Sciatic nerve (tissue), 2 donors: ENCODE measurements around the gene HDAC4. TPM values are rescaled to one million over a fixed set of nuclear protein-coding genes. Genes with fewer than 3 reads are reported as not detected.

Experiments
- ATAC-seq: fragments of 200-7000 bp; cut with Tn5 transposase; one replicate; pipeline ENCODE4 v1.9.1; 2020; ENCODE audit warnings: mild to moderate bottlenecking, moderate library complexity
- DNase-seq: peaks from one replicate; pipeline ENCODE4 v3.0.0-alpha.2; 2020; ENCODE audit warnings: low spot score
- intact Hi-C: fragments of 100-400 bp; cut with DNase I; formaldehyde crosslinking; loops from one replicate; pipeline ENCODE4 v1.14.2; 2022
- total RNA-seq: library from RNA; stranded (reverse); fragmentation: NEBNext Ultra II Directional; extraction: Animal tissue kit (Norgen Biotek cat#: 25700); gene quantifications from one replicate; pipeline ENCODE4 v1.2.1, GENCODE V29; 2021
- donor health status: DM: no; HTN: no; CAD: no.
- donor health status: DM: no; HTN: no; CAD: no.

Gene HDAC4
- total RNA-seq, 1 donor from 2014 or later = 99.5 TPM

- peak; percentile 51 for DNase-seq
- ATAC-seq = no peak
- intact Hi-C loops = no loop called here
Measured at GRCh38 chr2:239294571-239295054, 106.2 kb downstream of the HDAC4 start.

- ATAC-seq (no peak), DNase-seq (peak; percentile 35)
- intact Hi-C loops = no loop called here
Measured at GRCh38 chr2:239293775-239294430, 106.9 kb downstream of the HDAC4 start.

- ATAC-seq (no peak), DNase-seq (peak; percentile 44)
- intact Hi-C loops = no loop called here
Measured at GRCh38 chr2:239292959-239293774, 107.7 kb downstream of the HDAC4 start.

GRCh38 chr2:239292531-239292930 lies 108.3 kb downstream of the HDAC4 start:
- DNase-seq = peak; percentile 23
- intact Hi-C loops = no loop called here
- no peak for ATAC-seq

- DNase-seq = peak; percentile 55
- peak; percentile 18 for ATAC-seq
- intact Hi-C loops = no loop called here
Measured at GRCh38 chr2:239291475-239292350, 109.1 kb downstream of the HDAC4 start.

- ATAC-seq = peak; percentile 59
- intact Hi-C loops = no loop called here
- peak; percentile 57 for DNase-seq
Measured at GRCh38 chr2:239290618-239291474, 110.0 kb downstream of the HDAC4 start.

- DNase-seq (peak; percentile 37), ATAC-seq (no peak)
- intact Hi-C loops = no loop called here
Measured at GRCh38 chr2:239289545-239289944, 111.3 kb downstream of the HDAC4 start.

- peak; percentile 58 for DNase-seq
- peak; percentile 16 for ATAC-seq
- intact Hi-C loops = no loop called here
Measured at GRCh38 chr2:239288951-239289511, 111.8 kb downstream of the HDAC4 start.

GRCh38 chr2:239288237-239288636 lies 112.6 kb downstream of the HDAC4 start:
- DNase-seq (no peak), ATAC-seq (no peak)
- intact Hi-C loops = no loop called here

- DNase-seq (no peak), ATAC-seq (no peak)
- intact Hi-C loops = no loop called here
Measured at GRCh38 chr2:239287461-239287860, 113.4 kb downstream of the HDAC4 start.

- no peak for ATAC-seq
- peak; percentile 53 for DNase-seq
- intact Hi-C loops = no loop called here
Measured at GRCh38 chr2:239286901-239287300, 113.9 kb downstream of the HDAC4 start.

- DNase-seq (no peak), ATAC-seq (no peak)
- intact Hi-C loops = no loop called here
Measured at GRCh38 chr2:239285932-239286230, 114.9 kb downstream of the HDAC4 start.

GRCh38 chr2:239285071-239285931 lies 115.5 kb downstream of the HDAC4 start:
- ATAC-seq (peak; percentile 45), DNase-seq (peak; percentile 61)
- intact Hi-C loops = no loop called here

- DNase-seq (peak; percentile 54), ATAC-seq (peak; percentile 38)
- intact Hi-C loops = no loop called here
Measured at GRCh38 chr2:239283961-239284795, 116.6 kb downstream of the HDAC4 start.

- DNase-seq (peak; percentile 56), ATAC-seq (no peak)
- intact Hi-C loops = no loop called here
Measured at GRCh38 chr2:239283288-239283945, 117.4 kb downstream of the HDAC4 start.
